ENCODE data around the gene SMC1B.

SMC1B gene, protein sequence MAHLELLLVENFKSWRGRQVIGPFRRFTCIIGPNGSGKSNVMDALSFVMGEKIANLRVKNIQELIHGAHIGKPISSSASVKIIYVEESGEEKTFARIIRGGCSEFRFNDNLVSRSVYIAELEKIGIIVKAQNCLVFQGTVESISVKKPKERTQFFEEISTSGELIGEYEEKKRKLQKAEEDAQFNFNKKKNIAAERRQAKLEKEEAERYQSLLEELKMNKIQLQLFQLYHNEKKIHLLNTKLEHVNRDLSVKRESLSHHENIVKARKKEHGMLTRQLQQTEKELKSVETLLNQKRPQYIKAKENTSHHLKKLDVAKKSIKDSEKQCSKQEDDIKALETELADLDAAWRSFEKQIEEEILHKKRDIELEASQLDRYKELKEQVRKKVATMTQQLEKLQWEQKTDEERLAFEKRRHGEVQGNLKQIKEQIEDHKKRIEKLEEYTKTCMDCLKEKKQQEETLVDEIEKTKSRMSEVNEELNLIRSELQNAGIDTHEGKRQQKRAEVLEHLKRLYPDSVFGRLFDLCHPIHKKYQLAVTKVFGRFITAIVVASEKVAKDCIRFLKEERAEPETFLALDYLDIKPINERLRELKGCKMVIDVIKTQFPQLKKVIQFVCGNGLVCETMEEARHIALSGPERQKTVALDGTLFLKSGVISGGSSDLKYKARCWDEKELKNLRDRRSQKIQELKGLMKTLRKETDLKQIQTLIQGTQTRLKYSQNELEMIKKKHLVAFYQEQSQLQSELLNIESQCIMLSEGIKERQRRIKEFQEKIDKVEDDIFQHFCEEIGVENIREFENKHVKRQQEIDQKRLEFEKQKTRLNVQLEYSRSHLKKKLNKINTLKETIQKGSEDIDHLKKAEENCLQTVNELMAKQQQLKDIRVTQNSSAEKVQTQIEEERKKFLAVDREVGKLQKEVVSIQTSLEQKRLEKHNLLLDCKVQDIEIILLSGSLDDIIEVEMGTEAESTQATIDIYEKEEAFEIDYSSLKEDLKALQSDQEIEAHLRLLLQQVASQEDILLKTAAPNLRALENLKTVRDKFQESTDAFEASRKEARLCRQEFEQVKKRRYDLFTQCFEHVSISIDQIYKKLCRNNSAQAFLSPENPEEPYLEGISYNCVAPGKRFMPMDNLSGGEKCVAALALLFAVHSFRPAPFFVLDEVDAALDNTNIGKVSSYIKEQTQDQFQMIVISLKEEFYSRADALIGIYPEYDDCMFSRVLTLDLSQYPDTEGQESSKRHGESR

DNA sequence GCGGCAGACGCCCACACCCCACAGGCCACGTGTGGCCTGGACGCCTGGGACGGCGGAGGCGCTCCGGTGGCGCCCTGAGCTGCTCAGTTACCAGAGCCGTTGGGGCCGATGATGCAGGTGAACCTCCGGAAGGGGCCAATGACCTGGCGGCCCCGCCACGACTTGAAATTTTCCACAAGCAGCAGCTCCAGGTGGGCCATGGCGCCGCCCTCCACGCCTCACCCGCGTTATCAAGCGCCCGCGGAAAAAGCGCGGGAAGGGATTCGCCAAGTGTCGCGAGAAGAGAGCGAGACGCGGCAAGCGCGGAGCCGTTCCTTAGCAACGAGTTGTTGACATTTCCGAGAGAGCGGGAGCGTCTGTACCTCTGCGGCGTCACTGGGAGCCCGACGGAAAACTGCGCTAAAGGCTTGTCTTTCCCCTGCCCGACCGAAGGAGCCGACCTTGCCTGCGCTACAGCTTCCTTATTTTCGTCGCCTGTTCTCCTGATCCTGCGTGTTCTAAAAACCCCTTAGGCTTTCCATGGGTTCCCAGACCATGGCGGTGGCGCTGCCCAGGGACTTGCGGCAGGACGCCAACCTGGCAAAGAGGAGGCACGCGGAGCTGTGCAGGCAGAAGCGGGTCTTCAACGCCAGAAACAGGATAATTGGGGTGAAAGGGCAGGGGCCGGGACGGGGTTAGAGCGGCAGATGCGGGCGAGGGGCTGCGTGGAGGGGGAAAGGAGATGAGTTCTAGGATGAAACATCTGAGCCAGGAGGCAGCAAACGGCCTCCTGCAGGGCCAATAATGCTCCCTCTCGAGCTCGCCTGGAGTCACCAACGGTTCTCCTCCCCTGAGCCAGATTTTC, at the start of gene SMC1B, which contains the start of gene RIBC2:
SMC1B (minus strand) TSS at position 232 of the 844 bp plus-strand sequence; CDS start at position 200, 32 bp downstream.
RIBC2 (plus strand) TSS at position 326 of the 844 bp plus-strand sequence; CDS start at position 520, 194 bp downstream.
- Mint-ChIP-seq H3K4me1 (ENCODE audit: low read depth) (peaks cover 11% of the 10 kb centered on the region), H3K9me3 (ENCODE audit: low read depth) (no peaks in the 10 kb centered on the region), H3K4me3 (peak within 1 kb of the TSS; percentile 87), H3K27ac (peak within 1 kb of the TSS; percentile 79), H3K36me3 (peaks cover 2% of the 10 kb centered on the region), H3K27me3 (no peaks in the 10 kb centered on the region)

DNA sequence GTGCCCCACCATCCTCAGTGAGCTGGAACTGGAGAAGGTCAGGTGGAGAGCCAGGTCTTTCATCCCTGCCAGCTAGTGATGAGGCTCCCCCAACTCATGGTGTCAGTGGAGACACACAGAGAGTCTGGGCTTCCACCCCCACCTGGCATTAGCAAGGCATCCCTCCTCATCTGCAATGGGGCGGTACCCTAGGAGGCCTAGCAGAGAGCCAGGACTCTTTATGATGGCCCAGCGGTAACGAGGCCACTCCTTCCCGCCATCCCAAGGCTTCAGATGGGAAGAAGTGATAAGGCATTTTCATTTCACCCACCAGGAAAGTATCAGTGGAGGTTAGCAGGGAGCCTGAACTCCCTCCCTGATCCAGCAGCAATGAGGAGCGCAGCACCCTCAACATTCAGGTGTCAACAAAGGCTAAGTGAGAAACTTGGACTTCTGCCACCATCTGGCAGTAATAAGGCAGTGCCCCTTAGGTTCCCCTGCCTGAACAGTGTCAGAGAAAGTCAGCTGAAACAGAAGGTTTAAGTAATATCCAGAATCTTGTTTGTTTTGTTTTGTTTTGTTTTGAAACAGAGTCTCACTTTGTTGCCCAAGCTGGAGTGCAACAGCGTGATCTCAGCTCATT, 48.7 kb upstream of the SMC1B start:
- Mint-ChIP-seq H3K9me3 (ENCODE audit: low read depth) (peaks cover 3% of the 10 kb centered on the region), H3K27ac (no peak overlapping the region), H3K4me1 (ENCODE audit: low read depth) (no peaks in the 10 kb centered on the region), H3K27me3 (peaks cover 3% of the 10 kb centered on the region), H3K4me3 (no peak overlapping the region), H3K36me3 (no peaks in the 10 kb centered on the region)

DNA sequence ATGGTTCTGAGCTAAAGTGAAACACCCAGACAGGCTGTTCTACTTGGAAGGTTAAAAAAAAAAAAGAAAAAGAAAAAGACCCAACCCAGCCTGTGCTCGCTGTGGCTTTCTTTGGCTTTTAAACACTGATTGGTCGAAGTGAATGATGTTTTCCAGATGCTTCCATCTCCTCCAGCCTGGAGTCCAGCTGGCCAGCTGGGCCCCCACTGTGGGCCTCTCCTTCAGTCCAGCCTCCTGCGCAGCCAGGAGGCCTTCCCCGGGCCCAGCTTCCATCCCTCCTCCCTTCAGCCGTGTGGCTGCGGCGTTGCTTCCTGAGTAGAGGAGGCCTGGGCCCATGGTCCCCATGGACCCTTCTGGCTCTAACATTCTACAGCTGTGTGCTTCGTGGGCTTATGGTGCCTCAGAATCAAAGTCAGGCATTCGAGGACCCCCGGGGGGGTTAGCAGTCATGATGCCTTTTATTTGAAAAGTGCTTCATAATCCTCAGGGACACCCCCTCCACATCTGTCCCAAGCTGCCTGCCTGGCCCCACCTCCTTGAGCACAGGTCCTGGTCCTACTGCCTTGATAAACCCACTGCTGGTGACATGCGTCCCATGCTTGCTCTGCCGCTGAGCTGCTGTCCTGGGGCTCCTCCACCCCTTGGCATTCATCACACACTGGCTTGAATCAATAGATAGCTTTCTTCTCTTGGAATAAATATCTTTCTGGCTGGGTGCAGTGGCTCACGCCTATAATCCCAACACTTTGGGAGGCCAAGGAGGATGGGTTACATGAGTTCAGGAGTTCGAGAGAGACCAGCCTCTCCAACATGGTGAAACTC, 47.1 kb upstream of the SMC1B start:
- no peak overlapping the region for H3K4me3 Mint-ChIP-seq

DNA sequence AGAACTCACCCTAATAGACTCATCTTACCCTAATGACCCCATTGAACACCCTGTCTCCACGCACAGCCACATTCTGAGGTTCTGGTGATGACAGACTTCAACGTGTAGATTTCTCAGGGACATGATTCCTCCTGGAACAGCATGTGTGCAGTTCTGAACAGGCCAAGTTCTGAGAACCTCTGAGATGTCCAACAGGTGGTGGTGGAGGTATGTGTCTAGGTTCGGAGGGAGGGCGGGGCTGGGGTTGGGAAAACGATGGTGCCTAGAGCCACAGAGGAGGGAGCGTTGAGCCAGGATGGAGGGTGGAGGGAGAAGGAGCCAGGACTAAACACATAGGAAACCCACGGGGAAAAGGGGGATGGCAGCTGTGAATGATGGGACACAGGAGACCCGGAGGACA, 45.8 kb upstream of the SMC1B start:
- Mint-ChIP-seq H3K36me3 (no peaks in the 10 kb centered on the region), H3K27me3 (no peaks in the 10 kb centered on the region), H3K27ac (no peak overlapping the region), H3K4me1 (ENCODE audit: low read depth) (no peaks in the 10 kb centered on the region), H3K4me3 (no peak overlapping the region), H3K9me3 (ENCODE audit: low read depth) (no peaks in the 10 kb centered on the region)

More for the DNA sequence above, 47.1 kb upstream of the SMC1B start:
- Mint-ChIP-seq H3K27me3 (peaks cover 2% of the 10 kb centered on the region), H3K9me3 (ENCODE audit: low read depth) (no peaks in the 10 kb centered on the region), H3K4me1 (ENCODE audit: low read depth) (no peaks in the 10 kb centered on the region), H3K27ac (no peak overlapping the region), H3K36me3 (no peaks in the 10 kb centered on the region)

DNA sequence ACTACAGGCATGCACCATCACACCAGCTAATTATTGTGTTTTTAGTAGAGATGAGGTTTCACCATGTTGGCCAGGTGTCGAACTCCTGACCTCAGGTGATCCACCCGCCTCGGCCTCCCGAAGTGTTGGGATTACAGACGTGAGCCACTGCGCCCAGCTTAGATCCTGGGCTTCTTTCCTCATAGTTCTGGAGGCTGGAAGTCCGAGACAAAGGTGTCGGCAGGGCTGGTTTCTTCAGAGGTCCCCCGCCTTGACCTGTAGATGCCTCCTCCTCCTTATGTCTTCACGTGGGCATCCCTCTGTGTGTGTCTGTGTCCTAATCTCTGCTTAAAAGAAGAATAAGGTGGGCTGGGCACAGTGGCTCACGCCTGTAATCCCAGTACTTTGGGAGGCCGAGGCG, 45.1 kb upstream of the SMC1B start:
- no peaks in the 10 kb centered on the region for H3K27me3 Mint-ChIP-seq

DNA sequence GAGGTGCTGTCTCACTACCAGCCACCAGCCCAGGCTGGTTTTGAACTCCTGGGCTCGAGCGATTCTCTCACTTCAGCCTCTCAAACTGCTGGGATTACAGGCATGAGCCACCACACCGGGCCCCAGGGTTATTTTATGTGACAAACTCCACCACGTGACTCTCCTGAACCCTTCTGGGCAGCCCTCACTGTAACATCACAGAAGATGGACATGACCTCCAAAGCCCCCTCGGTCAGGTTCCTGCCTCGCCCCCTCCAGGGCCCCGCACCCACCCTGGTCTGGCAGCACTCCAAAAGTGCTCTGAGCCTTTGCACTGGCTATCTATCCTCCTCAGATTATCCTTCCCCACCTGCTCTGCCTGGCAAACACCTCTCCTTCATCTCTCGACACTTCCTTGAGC, 43.4 kb upstream of the SMC1B start:
- Mint-ChIP-seq H3K9me3 (ENCODE audit: low read depth) (no peaks in the 10 kb centered on the region), H3K36me3 (no peaks in the 10 kb centered on the region), H3K4me1 (ENCODE audit: low read depth) (no peaks in the 10 kb centered on the region), H3K27ac (no peak overlapping the region), H3K4me3 (no peak overlapping the region), H3K27me3 (no peaks in the 10 kb centered on the region)

More for the DNA sequence above, 45.1 kb upstream of the SMC1B start:
- Mint-ChIP-seq H3K36me3 (no peaks in the 10 kb centered on the region), H3K4me3 (no peak overlapping the region), H3K27ac (no peak overlapping the region), H3K9me3 (ENCODE audit: low read depth) (no peaks in the 10 kb centered on the region), H3K4me1 (ENCODE audit: low read depth) (no peaks in the 10 kb centered on the region)

DNA sequence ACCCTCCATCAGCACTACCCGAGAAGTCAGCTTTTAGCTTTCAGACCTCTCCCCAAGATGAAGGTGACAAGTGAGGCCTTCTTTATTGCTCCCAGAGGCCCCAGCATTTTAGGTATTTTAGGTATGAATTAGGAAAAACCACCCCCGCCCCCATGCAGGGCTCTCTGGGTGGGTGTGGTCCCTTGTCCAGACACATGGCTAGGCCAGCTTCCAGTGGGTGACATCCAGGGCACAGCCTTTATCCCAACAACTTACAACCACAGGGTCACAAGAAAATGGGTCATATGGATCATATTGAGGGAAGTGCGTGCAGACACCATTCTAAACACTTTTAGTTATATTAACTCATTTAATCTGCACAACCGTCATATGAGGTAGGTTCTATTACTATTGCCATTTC, 42.2 kb upstream of the SMC1B start:
- H3K36me3 Mint-ChIP-seq, result no peaks in the 10 kb centered on the region
- H3K4me3 Mint-ChIP-seq, result no peak overlapping the region
- H3K27me3 Mint-ChIP-seq, result no peaks in the 10 kb centered on the region
- no peaks in the 10 kb centered on the region for H3K9me3 Mint-ChIP-seq (ENCODE audit: low read depth)
- H3K27ac Mint-ChIP-seq, result no peak overlapping the region
- no peaks in the 10 kb centered on the region for H3K4me1 Mint-ChIP-seq (ENCODE audit: low read depth)

DNA sequence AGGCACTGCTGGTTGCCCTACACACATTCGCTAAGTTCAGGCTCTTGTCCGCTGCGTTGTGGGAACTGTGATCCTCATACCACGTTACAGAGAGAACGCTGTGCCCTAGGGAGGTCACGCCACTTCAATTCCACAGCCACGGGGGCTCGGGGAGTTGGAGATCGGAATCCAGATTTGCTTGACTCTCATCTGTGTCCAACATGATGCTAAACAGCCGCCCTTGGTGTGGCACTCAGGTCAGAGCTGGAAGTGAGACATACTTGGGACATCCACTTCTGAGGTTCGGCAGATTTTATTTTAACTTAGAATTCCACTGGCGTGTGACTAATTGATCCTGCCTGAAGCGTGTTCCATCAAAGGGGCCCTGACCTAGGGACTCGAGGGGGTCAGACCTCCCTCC, 41.8 kb upstream of the SMC1B start:
- no peaks in the 10 kb centered on the region for H3K27me3 Mint-ChIP-seq
- no peaks in the 10 kb centered on the region for H3K36me3 Mint-ChIP-seq
- H3K9me3 Mint-ChIP-seq (ENCODE audit: low read depth), result no peaks in the 10 kb centered on the region
- H3K4me3 Mint-ChIP-seq, result no peak overlapping the region
- no peak overlapping the region for H3K27ac Mint-ChIP-seq
- no peaks in the 10 kb centered on the region for H3K4me1 Mint-ChIP-seq (ENCODE audit: low read depth)

DNA sequence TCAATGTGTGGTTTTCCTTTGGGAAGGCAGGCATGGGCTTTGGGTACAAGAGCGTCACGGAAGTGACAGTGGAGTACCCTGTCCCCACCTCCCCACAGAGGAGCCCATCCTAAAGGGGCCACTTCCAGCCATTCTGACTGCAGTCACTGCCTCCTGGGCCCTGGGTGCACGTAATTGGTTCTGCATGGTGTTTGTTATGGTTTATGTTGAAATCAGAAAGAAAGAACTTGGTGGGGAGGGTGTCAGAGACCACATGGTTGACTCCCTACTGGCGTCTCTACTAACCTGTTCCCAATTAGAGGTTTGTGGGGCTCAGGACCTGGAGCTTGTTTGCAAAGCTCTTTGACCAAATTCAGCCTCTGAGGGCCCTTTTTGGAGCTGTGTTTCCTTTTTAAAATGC, 40.9 kb upstream of the SMC1B start:
- H3K27ac Mint-ChIP-seq, result no peak overlapping the region
- H3K36me3 Mint-ChIP-seq, result no peaks in the 10 kb centered on the region
- no peak overlapping the region for H3K4me3 Mint-ChIP-seq
- no peaks in the 10 kb centered on the region for H3K27me3 Mint-ChIP-seq
- H3K9me3 Mint-ChIP-seq (ENCODE audit: low read depth), result no peaks in the 10 kb centered on the region
- H3K4me1 Mint-ChIP-seq (ENCODE audit: low read depth), result no peaks in the 10 kb centered on the region

DNA sequence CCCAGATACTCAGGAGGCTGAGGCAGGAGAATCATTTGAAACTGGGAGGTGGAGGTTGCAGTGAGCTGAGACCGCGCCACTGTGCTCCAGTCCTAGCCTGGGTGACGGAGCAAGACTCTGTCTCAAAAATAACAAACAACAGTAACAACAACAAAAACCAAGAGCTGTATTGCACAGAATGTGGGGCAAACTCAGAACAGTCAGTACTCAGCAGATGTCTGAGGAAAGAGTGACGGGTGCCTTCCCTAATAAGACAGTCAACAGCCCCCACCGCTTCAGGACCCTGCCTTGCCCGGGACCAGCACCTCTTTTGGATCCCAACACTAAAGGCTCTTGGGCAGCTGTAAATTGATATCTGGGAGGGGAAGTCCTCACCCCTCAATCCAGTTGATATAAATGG, 40.4 kb upstream of the SMC1B start:
- no peaks in the 10 kb centered on the region for H3K4me1 Mint-ChIP-seq (ENCODE audit: low read depth)
- no peaks in the 10 kb centered on the region for H3K9me3 Mint-ChIP-seq (ENCODE audit: low read depth)
- no peaks in the 10 kb centered on the region for H3K36me3 Mint-ChIP-seq
- no peak overlapping the region for H3K4me3 Mint-ChIP-seq
- H3K27me3 Mint-ChIP-seq, result no peaks in the 10 kb centered on the region
- no peak overlapping the region for H3K27ac Mint-ChIP-seq

DNA sequence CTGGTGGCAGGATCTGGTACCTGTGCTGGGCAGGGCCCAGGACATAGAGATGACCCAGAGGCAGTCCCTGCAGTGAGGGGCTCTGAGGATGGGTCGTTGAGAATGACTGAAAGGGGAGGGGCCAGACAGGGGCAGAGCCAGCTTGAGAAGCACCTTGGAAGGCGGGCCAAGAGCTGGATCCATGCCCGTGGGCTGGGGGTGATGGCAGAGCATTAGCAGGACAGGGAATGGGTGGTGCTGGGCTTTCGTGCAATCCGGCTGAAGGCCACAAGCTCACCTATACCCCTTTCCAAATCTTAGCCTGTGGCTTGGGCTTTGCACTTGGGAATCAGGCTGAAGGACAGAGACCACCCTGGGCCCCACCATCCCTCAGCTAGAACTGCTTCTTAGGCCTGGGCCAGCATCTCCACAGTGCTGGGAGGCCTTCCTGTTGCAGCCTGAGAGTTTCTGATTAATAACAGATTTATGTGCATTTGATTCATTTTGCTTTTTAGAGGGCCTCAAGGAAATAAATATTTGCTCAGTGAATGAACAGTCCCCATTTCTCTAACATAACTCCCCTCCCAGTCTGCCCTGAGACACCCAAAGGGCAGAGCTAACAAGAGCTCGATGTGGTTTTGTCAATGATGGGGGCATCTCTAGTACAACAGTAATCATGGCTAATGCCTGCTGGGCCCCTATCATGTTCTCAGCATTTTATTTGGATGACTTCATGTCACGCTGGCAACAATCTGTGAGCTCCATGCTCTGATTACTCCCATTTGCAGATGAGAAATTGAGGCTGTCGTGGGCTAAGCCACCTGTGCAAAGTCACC, 39.4 kb upstream of the SMC1B start:
- Mint-ChIP-seq H3K27me3 (no peaks in the 10 kb centered on the region), H3K4me3 (no peak overlapping the region), H3K4me1 (ENCODE audit: low read depth) (no peaks in the 10 kb centered on the region), H3K9me3 (ENCODE audit: low read depth) (no peaks in the 10 kb centered on the region), H3K36me3 (no peaks in the 10 kb centered on the region), H3K27ac (no peak overlapping the region)

DNA sequence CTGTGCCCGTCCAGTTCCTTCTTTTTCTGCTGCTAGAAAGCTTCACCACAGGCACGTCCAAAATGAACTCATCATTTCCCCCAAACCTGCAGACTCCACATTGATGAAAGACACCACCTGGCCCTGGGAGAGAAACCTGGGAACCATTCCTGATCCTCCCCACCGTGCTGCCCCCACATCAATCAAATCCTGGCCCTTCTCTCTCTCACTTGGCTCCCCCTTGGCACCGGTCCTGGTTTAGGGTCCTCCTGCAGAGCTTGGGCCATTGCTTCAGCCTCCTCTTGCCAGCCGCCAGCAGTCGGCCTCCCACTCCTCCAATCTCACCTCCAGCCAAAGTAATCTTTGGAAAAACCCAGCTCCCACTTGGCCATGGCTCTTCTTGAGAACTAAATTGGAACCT, 38.6 kb upstream of the SMC1B start:
- Mint-ChIP-seq H3K4me1 (ENCODE audit: low read depth) (no peaks in the 10 kb centered on the region), H3K9me3 (ENCODE audit: low read depth) (no peaks in the 10 kb centered on the region), H3K27me3 (no peaks in the 10 kb centered on the region), H3K27ac (no peak overlapping the region), H3K36me3 (no peaks in the 10 kb centered on the region), H3K4me3 (no peak overlapping the region)
